ENCODE results near the gene CCDC97. TPM values are rescaled to one million over a fixed set of nuclear protein-coding genes. Genes with fewer than 3 reads are reported as not detected.
"Not testable (repeated sequence)": the region's sequence is repeated elsewhere in the genome, so short reads cannot be mapped to it uniquely, and the experiment has no call there.

Gene CCDC97
- total RNA-seq, 4 donors from 2014 or later = 11.6 to 21.2 (median 14.8) TPM

DNA sequence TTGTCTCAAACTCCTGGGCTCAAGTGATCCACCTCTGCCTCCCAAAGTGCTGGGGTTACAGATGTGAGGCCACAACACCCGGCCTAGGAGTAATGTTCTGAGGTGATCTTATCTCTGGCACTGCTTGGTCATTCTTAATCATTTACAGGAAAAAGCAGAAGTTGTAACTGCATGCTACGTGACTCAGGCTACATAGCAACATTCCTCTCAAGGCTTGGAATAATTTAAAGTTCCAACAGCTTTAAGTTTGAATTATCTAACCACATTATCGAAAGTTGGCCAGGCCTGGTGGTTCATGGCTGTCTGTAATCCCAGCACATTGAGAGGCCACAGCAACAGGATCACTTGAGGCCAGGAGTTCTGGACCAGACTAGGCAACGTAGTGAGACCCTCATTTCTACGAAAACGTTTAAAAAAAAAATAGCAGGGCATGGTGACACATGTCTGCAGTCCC lies 57.9 kb downstream of the CCDC97 start:
- H3K4me3 ChIP-seq = no peak overlapping the region
- H3K9me3 ChIP-seq = no peaks in the 10 kb centered on the region
- no peak for DNase-seq (ENCODE audit: extremely low spot score)
- peaks cover 5 to 22% (median 16%) of the 10 kb centered on the region in 4 donors for H3K4me1 ChIP-seq
- WGBS = 70% methylated on average over 6 of the region's 6 CpGs
- intact Hi-C loops (cut with DNase I) = no loop called here
- TF ChIP-seq POLR2A (IDR thresholded peaks at IDR 0.05; ENCODE audit: low read depth) (no peak), POLR2AphosphoS5 (IDR thresholded peaks at IDR 0.05) (no peak), EP300 (IDR thresholded peaks at IDR 0.05) (no peak)
- TF ChIP-seq, protein P1, sequence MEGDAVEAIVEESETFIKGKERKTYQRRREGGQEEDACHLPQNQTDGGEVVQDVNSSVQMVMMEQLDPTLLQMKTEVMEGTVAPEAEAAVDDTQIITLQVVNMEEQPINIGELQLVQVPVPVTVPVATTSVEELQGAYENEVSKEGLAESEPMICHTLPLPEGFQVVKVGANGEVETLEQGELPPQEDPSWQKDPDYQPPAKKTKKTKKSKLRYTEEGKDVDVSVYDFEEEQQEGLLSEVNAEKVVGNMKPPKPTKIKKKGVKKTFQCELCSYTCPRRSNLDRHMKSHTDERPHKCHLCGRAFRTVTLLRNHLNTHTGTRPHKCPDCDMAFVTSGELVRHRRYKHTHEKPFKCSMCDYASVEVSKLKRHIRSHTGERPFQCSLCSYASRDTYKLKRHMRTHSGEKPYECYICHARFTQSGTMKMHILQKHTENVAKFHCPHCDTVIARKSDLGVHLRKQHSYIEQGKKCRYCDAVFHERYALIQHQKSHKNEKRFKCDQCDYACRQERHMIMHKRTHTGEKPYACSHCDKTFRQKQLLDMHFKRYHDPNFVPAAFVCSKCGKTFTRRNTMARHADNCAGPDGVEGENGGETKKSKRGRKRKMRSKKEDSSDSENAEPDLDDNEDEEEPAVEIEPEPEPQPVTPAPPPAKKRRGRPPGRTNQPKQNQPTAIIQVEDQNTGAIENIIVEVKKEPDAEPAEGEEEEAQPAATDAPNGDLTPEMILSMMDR (IDR thresholded peaks at IDR 0.05) = no peak
- no peak overlapping the region for H3K27ac ChIP-seq (replicated peaks in 1 of 4)
- no peaks in the 10 kb centered on the region for H3K27me3 ChIP-seq
- peaks cover 0 to 4% (median 0%) of the 10 kb centered on the region in 4 donors for H3K36me3 ChIP-seq

DNA sequence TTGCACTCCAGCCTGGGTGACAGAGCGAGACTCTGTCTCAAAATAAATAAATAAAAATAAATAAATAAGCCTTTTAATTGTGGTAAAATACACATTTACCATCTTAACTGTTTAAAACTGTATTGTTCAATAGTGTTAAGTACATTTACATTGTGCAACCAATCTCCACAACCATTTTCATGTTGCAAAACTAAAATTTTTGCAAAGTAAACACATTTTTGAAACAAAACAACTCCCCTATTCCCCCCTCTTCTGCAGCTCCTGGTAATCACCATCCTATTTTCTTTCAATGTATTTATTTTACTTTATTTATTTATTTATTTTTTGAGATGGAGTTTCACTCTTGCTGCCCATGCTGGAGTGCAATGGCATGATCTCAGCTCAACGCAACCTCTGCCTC lies 59.8 kb downstream of the CCDC97 start:
- TF ChIP-seq POLR2A (IDR thresholded peaks at IDR 0.05; ENCODE audit: low read depth) (no peak), POLR2AphosphoS5 (IDR thresholded peaks at IDR 0.05) (no peak), EP300 (IDR thresholded peaks at IDR 0.05) (no peak)
- TF ChIP-seq, protein P1 (IDR thresholded peaks at IDR 0.05) = no peak
- 96% methylated on average over 2 of the region's 2 CpGs for WGBS
- Histone ChIP-seq H3K27me3 (no peaks in the 10 kb centered on the region), H3K36me3 (peaks cover 0 to 4% (median 0%) of the 10 kb centered on the region in 4 donors), H3K4me3 (no peak overlapping the region), H3K4me1 (peaks cover 13 to 24% (median 17%) of the 10 kb centered on the region in 4 donors), H3K9me3 (no peaks in the 10 kb centered on the region), H3K27ac (replicated peaks in 1 of 4) (no peak overlapping the region)
- intact Hi-C loops (cut with DNase I) = no loop called here
- DNase-seq (ENCODE audit: extremely low spot score) = no peak

- H3K4me3 ChIP-seq; H3K27ac ChIP-seq (replicated peaks in 1 of 4); H3K27me3 ChIP-seq; intact Hi-C loops (cut with DNase I); H3K36me3 ChIP-seq; H3K9me3 ChIP-seq; DNase-seq (ENCODE audit: extremely low spot score): not testable (repeated sequence)
- H3K4me1 ChIP-seq = peaks cover 15 to 25% (median 23%) of the 10 kb centered on the region in 4 donors
- WGBS = 93% methylated on average over 5 of the region's 5 CpGs
Observed at GRCh38 chr19:41371119-41371518, 61.1 kb downstream of the CCDC97 start.

DNA sequence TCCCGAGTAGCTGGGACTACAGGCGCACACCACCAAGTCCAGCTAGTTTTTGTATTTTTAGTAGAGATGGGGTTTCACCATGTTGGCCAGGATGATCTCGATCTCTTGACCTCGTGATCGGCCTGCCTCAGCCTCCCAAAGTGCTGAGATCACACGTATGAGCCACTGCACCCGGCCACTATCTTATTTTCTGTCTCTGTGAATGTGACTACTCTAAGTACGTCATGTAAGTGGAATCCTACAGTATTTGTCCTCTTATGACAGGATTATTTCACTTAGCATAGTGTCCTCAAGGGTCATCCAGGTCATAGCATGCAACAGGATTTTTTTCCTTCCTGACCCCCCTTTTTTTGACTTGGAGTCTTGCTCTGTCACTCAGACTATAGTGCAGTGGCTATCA lies 61.6 kb downstream of the CCDC97 start:
- Histone ChIP-seq H3K4me1 (peaks cover 17 to 26% (median 25%) of the 10 kb centered on the region in 4 donors), H3K27ac (replicated peaks in 1 of 4) (no peak overlapping the region), H3K4me3 (no peak overlapping the region), H3K36me3 (peaks cover 0 to 4% (median 0%) of the 10 kb centered on the region in 4 donors), H3K27me3 (no peaks in the 10 kb centered on the region), H3K9me3 (no peaks in the 10 kb centered on the region)
- intact Hi-C loops (cut with DNase I) = no loop called here
- WGBS = 96% methylated on average over 8 of the region's 8 CpGs
- DNase-seq (ENCODE audit: extremely low spot score) = no peak
- TF ChIP-seq POLR2A (IDR thresholded peaks at IDR 0.05; ENCODE audit: low read depth) (no peak), EP300 (IDR thresholded peaks at IDR 0.05) (no peak), POLR2AphosphoS5 (IDR thresholded peaks at IDR 0.05) (no peak)
- TF ChIP-seq, protein P1 (IDR thresholded peaks at IDR 0.05) = no peak

- DNase-seq (ENCODE audit: extremely low spot score) = no peak
- intact Hi-C loops (cut with DNase I) = no loop called here
- Histone ChIP-seq H3K4me1 (peaks cover 20 to 35% (median 33%) of the 10 kb centered on the region in 4 donors), H3K27ac (replicated peaks in 1 of 4) (no peak overlapping the region), H3K9me3 (no peaks in the 10 kb centered on the region), H3K4me3 (no peak overlapping the region), H3K27me3 (no peaks in the 10 kb centered on the region), H3K36me3 (peaks cover 0 to 4% (median 0%) of the 10 kb centered on the region in 4 donors)
- 73% methylated on average over 2 of the region's 2 CpGs for WGBS
- TF ChIP-seq POLR2AphosphoS5 (IDR thresholded peaks at IDR 0.05) (no peak), POLR2A (IDR thresholded peaks at IDR 0.05; ENCODE audit: low read depth) (no peak), EP300 (IDR thresholded peaks at IDR 0.05) (no peak)
- TF ChIP-seq, protein P1 (IDR thresholded peaks at IDR 0.05) = no peak
Observed at GRCh38 chr19:41372501-41372900, 62.5 kb downstream of the CCDC97 start.

Data from esophagus muscularis mucosa (tissue), 4 donors.